Testis (tissue), 2 donors: ENCODE data around the gene TMEM256.

Experiments
- POLR2A ChIP-seq: fragments of 450-650 bp; IDR thresholded peaks from one replicate; pipeline ENCODE4 v1.6.1; 2017; ENCODE audit warnings: antibody characterized with exemption, mild to moderate bottlenecking, moderate library complexity
- TF ChIP-seq, protein P1 (sequence below), 3 experiments: fragments of 450-650 bp in 2 of 3; fragments of 200-600 bp in 1 of 3; sonication (generic) in 1 of 3; IDR thresholded peaks; one replicate each; pipeline ENCODE4 v1.5.1; 2016 to 2019; ENCODE audit warnings: antibody characterized with exemption in 3 of 3, mild to moderate bottlenecking in 2 of 3, moderate library complexity in 1 of 3

DNA sequence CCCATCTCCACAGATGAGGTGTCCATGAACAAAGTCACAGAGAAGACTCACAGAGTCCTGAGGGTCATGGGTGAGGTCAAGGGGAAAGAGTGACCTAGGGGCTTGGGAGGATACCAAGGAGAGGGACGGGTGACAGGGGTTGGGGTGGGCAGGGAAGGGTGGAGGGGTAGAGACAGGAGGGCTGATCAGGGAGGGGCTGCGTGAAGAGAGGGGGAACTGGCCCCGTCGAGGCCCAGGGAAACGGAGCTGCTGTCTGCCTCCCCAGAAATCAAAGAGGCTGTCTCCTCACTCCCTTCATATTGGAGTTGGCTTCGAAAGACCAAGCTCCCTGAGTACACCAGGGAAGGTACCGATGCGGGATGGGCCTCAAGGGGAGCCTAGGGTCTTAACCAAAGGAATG, 48.3 kb downstream of the TMEM256 start:
- no peak for TF ChIP-seq POLR2A
- TF ChIP-seq, protein P1, sequence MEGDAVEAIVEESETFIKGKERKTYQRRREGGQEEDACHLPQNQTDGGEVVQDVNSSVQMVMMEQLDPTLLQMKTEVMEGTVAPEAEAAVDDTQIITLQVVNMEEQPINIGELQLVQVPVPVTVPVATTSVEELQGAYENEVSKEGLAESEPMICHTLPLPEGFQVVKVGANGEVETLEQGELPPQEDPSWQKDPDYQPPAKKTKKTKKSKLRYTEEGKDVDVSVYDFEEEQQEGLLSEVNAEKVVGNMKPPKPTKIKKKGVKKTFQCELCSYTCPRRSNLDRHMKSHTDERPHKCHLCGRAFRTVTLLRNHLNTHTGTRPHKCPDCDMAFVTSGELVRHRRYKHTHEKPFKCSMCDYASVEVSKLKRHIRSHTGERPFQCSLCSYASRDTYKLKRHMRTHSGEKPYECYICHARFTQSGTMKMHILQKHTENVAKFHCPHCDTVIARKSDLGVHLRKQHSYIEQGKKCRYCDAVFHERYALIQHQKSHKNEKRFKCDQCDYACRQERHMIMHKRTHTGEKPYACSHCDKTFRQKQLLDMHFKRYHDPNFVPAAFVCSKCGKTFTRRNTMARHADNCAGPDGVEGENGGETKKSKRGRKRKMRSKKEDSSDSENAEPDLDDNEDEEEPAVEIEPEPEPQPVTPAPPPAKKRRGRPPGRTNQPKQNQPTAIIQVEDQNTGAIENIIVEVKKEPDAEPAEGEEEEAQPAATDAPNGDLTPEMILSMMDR (IDR thresholded peaks at IDR 0.05): no peak
